Measurements from ENCODE around the gene TMEM74B. TPM values are rescaled to one million over a fixed set of nuclear protein-coding genes. Genes with fewer than 3 reads are reported as not detected.

Gene TMEM74B
- total RNA-seq, 1 experiment from 2014 or later, result 4.1 TPM

GRCh38 chr20:1196634-1197033 is 11.9 kb upstream of the TMEM74B start:
- Histone ChIP-seq H3K4me3 (ENCODE audit: insufficient read depth, low read depth, low read length) (no peak overlapping the region), H3K27me3 (ENCODE audit: control insufficient read depth, insufficient read depth, low read length) (no peaks in the 10 kb centered on the region; the same call in 1 of the 2 replicates), H3K36me3 (replicated peaks; ENCODE audit: control insufficient read depth, insufficient read depth, low read length) (no peaks in the 10 kb centered on the region)
- no peak for DNase-seq

- Histone ChIP-seq H3K36me3 (replicated peaks; ENCODE audit: control insufficient read depth, insufficient read depth, low read length) (no peaks in the 10 kb centered on the region), H3K4me3 (ENCODE audit: insufficient read depth, low read depth, low read length) (no peak overlapping the region), H3K27me3 (ENCODE audit: control insufficient read depth, insufficient read depth, low read length) (0 out of 2 replicates have a peak, but pooled peaks cover under 1% of the 10 kb centered on the region)
- DNase-seq, result no peak
These were observed 10.4 kb upstream of the TMEM74B start for GRCh38 chr20:1195226-1195625.

DNA sequence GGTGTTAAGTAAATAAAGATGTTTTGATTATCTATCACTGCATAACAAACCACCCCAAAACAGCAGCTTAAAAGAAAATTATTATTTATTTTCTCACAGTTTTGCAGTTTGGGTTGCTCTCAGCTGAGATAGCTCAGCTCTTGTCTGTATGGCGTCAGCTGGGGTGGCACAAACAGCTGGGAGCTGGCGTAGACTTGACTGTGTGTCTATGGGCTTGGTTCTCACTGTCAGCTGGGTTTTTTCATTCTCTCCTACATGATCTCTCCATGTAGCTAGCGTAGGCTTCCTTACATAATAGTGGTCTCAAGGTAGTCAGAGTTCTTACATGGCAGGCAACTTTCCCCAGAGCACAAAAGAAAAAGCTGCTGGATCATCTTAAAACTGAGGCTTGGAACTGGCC is 6.5 kb upstream of the TMEM74B start:
- DNase-seq, result no peak
- Histone ChIP-seq H3K27me3 (ENCODE audit: control insufficient read depth, insufficient read depth, low read length) (peaks cover 6% of the 10 kb centered on the region), H3K4me3 (ENCODE audit: insufficient read depth, low read depth, low read length) (no peak overlapping the region), H3K36me3 (replicated peaks; ENCODE audit: control insufficient read depth, insufficient read depth, low read length) (no peaks in the 10 kb centered on the region)

- DNase-seq, result no peak
- Histone ChIP-seq H3K27me3 (ENCODE audit: control insufficient read depth, insufficient read depth, low read length) (peaks cover 8% of the 10 kb centered on the region), H3K4me3 (ENCODE audit: insufficient read depth, low read depth, low read length) (no peak overlapping the region), H3K36me3 (replicated peaks; ENCODE audit: control insufficient read depth, insufficient read depth, low read length) (no peaks in the 10 kb centered on the region)
These were observed 6.1 kb upstream of the TMEM74B start for GRCh38 chr20:1190847-1191246.

GRCh38 chr20:1189827-1190226 is 5.0 kb upstream of the TMEM74B start:
- Histone ChIP-seq H3K27me3 (ENCODE audit: control insufficient read depth, insufficient read depth, low read length) (peaks cover 11% of the 10 kb centered on the region), H3K4me3 (ENCODE audit: insufficient read depth, low read depth, low read length) (no peak overlapping the region), H3K36me3 (replicated peaks; ENCODE audit: control insufficient read depth, insufficient read depth, low read length) (no peaks in the 10 kb centered on the region)
- DNase-seq, result no peak

DNA sequence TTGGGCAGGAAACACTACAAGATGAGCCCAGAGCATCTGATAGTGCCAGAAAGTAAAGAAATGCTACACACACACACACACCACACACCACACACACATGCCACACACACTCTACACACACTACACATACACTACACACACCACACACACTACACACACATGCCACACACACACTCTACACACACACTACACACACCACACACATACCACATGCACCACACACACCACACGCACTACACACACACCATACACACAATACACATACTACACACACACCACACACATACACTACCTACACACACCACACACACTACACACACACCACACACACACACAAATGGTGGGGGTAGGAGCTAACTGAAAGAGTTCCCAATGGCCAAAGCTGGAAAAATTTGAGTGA is 3.6 kb upstream of the TMEM74B start:
- no peak overlapping the region for H3K4me3 ChIP-seq (ENCODE audit: insufficient read depth, low read depth, low read length)
- peaks cover 25% of the 10 kb centered on the region for H3K27me3 ChIP-seq (ENCODE audit: control insufficient read depth, insufficient read depth, low read length)
- no peak for DNase-seq

GRCh38 chr20:1187605-1188171 is 2.9 kb upstream of the TMEM74B start:
- Histone ChIP-seq H3K36me3 (replicated peaks; ENCODE audit: control insufficient read depth, insufficient read depth, low read length) (no peaks in the 10 kb centered on the region), H3K4me3 (ENCODE audit: insufficient read depth, low read depth, low read length) (no peak overlapping the region), H3K27me3 (ENCODE audit: control insufficient read depth, insufficient read depth, low read length) (peaks cover 30% of the 10 kb centered on the region)
- no peak for DNase-seq

More for the DNA sequence above, 3.6 kb upstream of the TMEM74B start:
- no peaks in the 10 kb centered on the region for H3K36me3 ChIP-seq (replicated peaks; ENCODE audit: control insufficient read depth, insufficient read depth, low read length)

GRCh38 chr20:1186367-1186991 is 1.7 kb upstream of the TMEM74B start:
- H3K4me3 ChIP-seq (ENCODE audit: insufficient read depth, low read depth, low read length), result no peak overlapping the region
- no peak for DNase-seq
- peaks cover 35% of the 10 kb centered on the region for H3K27me3 ChIP-seq (ENCODE audit: control insufficient read depth, insufficient read depth, low read length)
- H3K36me3 ChIP-seq (replicated peaks; ENCODE audit: control insufficient read depth, insufficient read depth, low read length), result no peaks in the 10 kb centered on the region

DNA sequence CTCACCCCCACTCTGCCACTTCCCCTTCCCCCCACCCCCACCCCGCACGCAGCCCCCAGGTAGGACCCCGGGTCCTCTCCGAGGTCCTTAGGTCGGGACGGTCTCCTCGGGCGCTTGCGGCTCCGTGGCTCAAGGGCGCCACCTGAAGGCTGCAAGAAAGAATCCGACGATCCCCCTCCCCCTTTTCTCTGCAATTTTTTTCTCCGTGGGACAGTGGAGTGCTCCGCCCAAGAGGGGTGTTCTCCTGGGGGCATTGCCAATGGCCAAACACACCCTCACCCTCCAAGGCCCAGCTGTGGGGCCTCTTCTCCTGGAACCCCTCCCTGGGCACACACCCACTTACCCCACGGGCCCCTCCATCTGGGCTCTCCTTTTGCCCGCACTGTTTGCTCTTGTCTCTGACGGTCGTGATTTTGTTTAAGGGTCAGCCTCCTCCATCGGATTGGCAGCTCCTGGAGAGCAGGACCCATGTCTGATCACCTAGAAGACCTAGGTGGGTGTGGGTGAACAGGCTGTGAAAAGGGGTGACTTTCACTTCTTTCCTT is 1.1 kb upstream of the TMEM74B start:
- no peaks in the 10 kb centered on the region for H3K36me3 ChIP-seq (replicated peaks; ENCODE audit: control insufficient read depth, insufficient read depth, low read length)
- peak overlapping the region; percentile 57 for H3K4me3 ChIP-seq (ENCODE audit: insufficient read depth, low read depth, low read length)
- H3K27me3 ChIP-seq (ENCODE audit: control insufficient read depth, insufficient read depth, low read length), result peaks cover 35% of the 10 kb centered on the region
- peak; percentile 93 for DNase-seq

GRCh38 chr20:1185316-1185741 is 548 bp upstream of the TMEM74B start:
- DNase-seq, result peak; percentile 90
- Histone ChIP-seq H3K27me3 (ENCODE audit: control insufficient read depth, insufficient read depth, low read length) (peaks cover 35% of the 10 kb centered on the region), H3K4me3 (ENCODE audit: insufficient read depth, low read depth, low read length) (peak overlapping the region; percentile 57), H3K36me3 (replicated peaks; ENCODE audit: control insufficient read depth, insufficient read depth, low read length) (no peaks in the 10 kb centered on the region)

- Histone ChIP-seq H3K36me3 (replicated peaks; ENCODE audit: control insufficient read depth, insufficient read depth, low read length) (no peaks in the 10 kb centered on the region), H3K4me3 (ENCODE audit: insufficient read depth, low read depth, low read length) (peak overlapping the region; percentile 57; the same call in 1 of the 2 replicates), H3K27me3 (ENCODE audit: control insufficient read depth, insufficient read depth, low read length) (peaks cover 33% of the 10 kb centered on the region)
- DNase-seq, result no peak
These were observed 532 bp downstream of the TMEM74B start for GRCh38 chr20:1184260-1184637.

DNA sequence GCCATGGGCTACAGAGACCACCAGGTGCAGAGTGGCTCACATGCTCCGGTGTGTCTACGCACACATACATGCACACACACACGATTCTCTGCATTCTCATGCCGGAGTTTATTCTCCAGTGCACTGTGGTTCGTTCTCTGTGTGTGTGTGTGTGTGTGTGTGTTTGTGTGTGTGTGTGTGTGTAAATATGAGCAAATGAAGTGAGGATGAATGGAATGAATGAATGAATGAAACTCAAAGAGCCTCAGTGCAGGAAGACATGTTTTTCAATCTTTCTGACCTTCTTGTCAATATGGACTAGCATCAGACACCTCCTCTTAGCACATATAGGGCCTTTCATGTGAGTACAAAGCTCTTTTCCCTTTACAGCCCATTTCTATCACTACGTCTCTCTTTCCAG is 1.6 kb downstream of the TMEM74B start:
- Histone ChIP-seq H3K27me3 (ENCODE audit: control insufficient read depth, insufficient read depth, low read length) (peaks cover 31% of the 10 kb centered on the region), H3K36me3 (replicated peaks; ENCODE audit: control insufficient read depth, insufficient read depth, low read length) (no peaks in the 10 kb centered on the region), H3K4me3 (ENCODE audit: insufficient read depth, low read depth, low read length) (no peak overlapping the region)
- DNase-seq, result no peak

GRCh38 chr20:1182106-1182505 is 2.7 kb downstream of the TMEM74B start:
- peaks cover 31% of the 10 kb centered on the region for H3K27me3 ChIP-seq (ENCODE audit: control insufficient read depth, insufficient read depth, low read length)
- no peak for DNase-seq
- no peaks in the 10 kb centered on the region for H3K36me3 ChIP-seq (replicated peaks; ENCODE audit: control insufficient read depth, insufficient read depth, low read length)
- H3K4me3 ChIP-seq (ENCODE audit: insufficient read depth, low read depth, low read length), result no peak overlapping the region

- Histone ChIP-seq H3K36me3 (replicated peaks; ENCODE audit: control insufficient read depth, insufficient read depth, low read length) (no peaks in the 10 kb centered on the region), H3K27me3 (ENCODE audit: control insufficient read depth, insufficient read depth, low read length) (peaks cover 27% of the 10 kb centered on the region), H3K4me3 (ENCODE audit: insufficient read depth, low read depth, low read length) (no peak overlapping the region)
- DNase-seq, result no peak
These were observed 3.8 kb downstream of the TMEM74B start for GRCh38 chr20:1180949-1181348.

GRCh38 chr20:1178623-1179022 is 6.2 kb downstream of the TMEM74B start:
- DNase-seq, result no peak
- Histone ChIP-seq H3K4me3 (ENCODE audit: insufficient read depth, low read depth, low read length) (no peak overlapping the region), H3K27me3 (ENCODE audit: control insufficient read depth, insufficient read depth, low read length) (peaks cover 12% of the 10 kb centered on the region), H3K36me3 (replicated peaks; ENCODE audit: control insufficient read depth, insufficient read depth, low read length) (no peaks in the 10 kb centered on the region)
